ENCODE data around the gene INTS13. TPM values are rescaled to one million over a fixed set of nuclear protein-coding genes. Genes with fewer than 3 reads are reported as not detected.

The INTS13 gene
- total RNA-seq (15.6 and 16.2 TPM in 2 replicates), polyA plus RNA-seq (9.2 and 11.5 TPM in 2 replicates), polyA minus RNA-seq (4.6 and 7.9 TPM in 2 replicates)
- 21.3 TPM for total RNA-seq (2013)

DNA sequence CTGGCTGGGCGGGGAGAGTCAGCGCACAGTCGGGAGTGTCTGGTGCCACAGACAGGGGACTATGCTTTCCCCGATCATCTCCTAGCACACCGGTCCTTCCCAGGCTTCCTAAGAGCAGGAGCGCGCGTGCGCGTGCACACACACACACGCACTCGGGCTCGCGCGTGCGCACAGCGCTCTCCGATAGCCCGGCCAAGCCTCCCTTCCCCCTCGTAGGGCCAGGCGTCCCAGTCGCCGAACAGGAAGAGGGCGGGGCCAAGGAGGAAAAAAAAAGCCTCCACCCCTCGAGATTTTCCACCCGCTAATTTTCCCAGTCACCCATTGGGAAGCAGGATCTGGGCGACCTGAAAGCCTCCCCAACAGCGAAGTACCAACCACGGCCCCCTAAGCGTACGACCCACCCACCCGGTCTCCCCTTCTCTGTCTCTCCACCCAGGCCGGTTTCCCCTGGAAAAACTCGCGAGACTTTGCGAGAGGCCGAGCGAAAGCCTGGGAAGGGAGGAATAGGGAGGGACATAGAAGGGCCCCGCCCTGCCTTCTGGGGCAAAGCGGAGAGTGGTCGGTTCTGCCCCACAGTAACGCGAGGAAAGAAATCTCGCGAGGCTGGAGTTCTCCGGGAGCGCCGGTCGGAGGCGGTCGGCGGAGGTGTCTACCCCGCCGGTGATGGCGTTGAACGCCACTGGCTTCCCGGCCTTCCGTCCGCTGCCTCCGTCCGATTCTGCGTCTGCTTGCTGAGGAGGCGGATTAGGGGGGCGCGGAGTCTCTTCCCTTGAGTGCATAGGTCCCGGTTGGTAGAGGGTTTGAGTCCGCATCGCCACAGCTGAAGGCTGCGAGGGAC, at the start of gene INTS13, which contains the start of gene FGFR1OP2:
Gene INTS13, minus strand, starts transcription at position 119 of the 838 bp plus-strand sequence. CDS start 1,178 bp downstream, outside the sequence.
Gene FGFR1OP2, plus strand, starts transcription at position 608 of the 838 bp plus-strand sequence. CDS start 15,689 bp downstream, outside the sequence.
- no peaks in the 10 kb centered on the region for H3K27me3 ChIP-seq (replicated peaks in 1 of 4; ENCODE audit: control extremely low read depth in 1 of 4, control insufficient read depth in 3 of 4, insufficient read depth in 4 of 4, low read length in 3 of 4)
- 0% methylated on average over 61 of the region's 69 CpGs for WGBS (ENCODE audit: insufficient coverage)
- H3K27ac Mint-ChIP-seq, result peak within 1 kb of the TSS; percentile 99
- peak within 1 kb of the TSS; percentile 88 to 96 for H3K27ac ChIP-seq (ENCODE audit: low read length in 2 of 2)
- H3K9me3 ChIP-seq (ENCODE audit: control extremely low read depth in 1 of 3, control insufficient read depth in 2 of 3, insufficient read depth in 1 of 3, low read length in 2 of 3), result no peaks in the 10 kb centered on the region
- H3K4me3 ChIP-seq (ENCODE audit: control extremely low read depth in 1 of 5, extremely low read depth in 1 of 5, insufficient read depth in 1 of 5, low read depth in 2 of 5, low read length in 4 of 5), result peak within 1 kb of the TSS; percentile 72 to 100 (median 98)
- peak; percentile 91 for ATAC-seq (ENCODE audit: low read depth)
- peak; percentile 97 for DNase-seq
- H3K4me2 ChIP-seq (replicated peaks; ENCODE audit: low read depth, low read length, poor library complexity, severe bottlenecking), result peak within 1 kb of the TSS; percentile 78
- ChIA-PET POLR2A (interaction anchor here (1.2 kb wide), 1 partner anchor 85 kb away, joined by 4 read pairs; the partner anchor contains the start of gene MED21), CTCF (interaction anchor here (1.2 to 2.0 kb wide), 2 partner anchors 53 to 76 kb away, joined by 7 to 10 read pairs; partner anchors contain the start of gene TM7SF3)
- peak within 1 kb of the TSS; percentile 79 for H3K9ac ChIP-seq (ENCODE audit: low read length)
- H4K20me1 ChIP-seq (ENCODE audit: control insufficient read depth, insufficient read depth, low read length, poor library complexity, severe bottlenecking), result no peaks in the 10 kb centered on the region
- no peak for TF ChIP-seq CTCF (IDR thresholded peaks at IDR 0.05)
- no peaks in the 10 kb centered on the region for H3K9me3 Mint-ChIP-seq (ENCODE audit: insufficient read depth)
- H3K79me2 ChIP-seq (ENCODE audit: control insufficient read depth, insufficient read depth, low read length), result peaks cover 82% of the 10 kb centered on the region
- H2AFZ ChIP-seq (ENCODE audit: insufficient read depth, low read depth, low read length, poor library complexity, severe bottlenecking), result peak within 1 kb of the TSS; percentile 97
- H3K4me1 ChIP-seq (ENCODE audit: control insufficient read depth in 2 of 2, insufficient read depth in 2 of 2, low read length in 2 of 2), result peaks cover 18 to 57% of the 10 kb centered on the region in 2 donors
- H3K4me1 Mint-ChIP-seq, result peaks cover 64% of the 10 kb centered on the region
- intact Hi-C loops (cut with micrococcal nuclease), result loop anchor here (1.0 to 10.0 kb wide), 8 partner anchors 76 to 1743 kb away; partner anchors contain the start of genes DNAI7, ETFRF1, ITPR2 and PPFIBP1
- no peaks in the 10 kb centered on the region for H3K27me3 Mint-ChIP-seq
- H3K4me3 Mint-ChIP-seq, result peak within 1 kb of the TSS; percentile 99
- H3K36me3 ChIP-seq (replicated peaks in 1 of 2; ENCODE audit: control extremely low read depth in 1 of 2, control insufficient read depth in 1 of 2, extremely low read depth in 1 of 2, insufficient read depth in 2 of 2, low read length in 1 of 2), result no peaks in the 10 kb centered on the region

DNA sequence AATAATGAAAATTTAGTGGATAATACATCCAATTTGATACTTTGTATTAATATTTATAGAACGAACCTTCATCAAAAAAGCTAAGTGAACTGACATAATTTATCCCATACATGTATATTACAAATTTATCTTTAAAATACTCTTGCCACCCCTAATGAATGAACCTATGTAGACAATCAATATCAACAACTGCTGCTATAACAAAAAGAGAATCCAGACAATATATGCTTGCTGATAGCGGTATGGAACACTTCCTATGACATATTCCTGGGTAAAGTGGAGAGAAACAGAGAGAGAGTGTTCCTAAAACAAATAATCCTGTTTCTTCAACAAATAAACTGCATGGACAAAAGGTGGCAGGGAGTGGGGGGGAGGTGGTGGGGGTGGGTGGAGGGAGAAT, 45.1 kb upstream of the INTS13 start:
- Histone ChIP-seq H3K9ac (ENCODE audit: low read length) (no peak overlapping the region), H3K79me2 (ENCODE audit: control insufficient read depth, insufficient read depth, low read length) (no peaks in the 10 kb centered on the region), H3K4me2 (replicated peaks; ENCODE audit: low read depth, low read length, poor library complexity, severe bottlenecking) (no peak overlapping the region), H4K20me1 (ENCODE audit: control insufficient read depth, insufficient read depth, low read length, poor library complexity, severe bottlenecking) (no peaks in the 10 kb centered on the region), H3K4me3 (ENCODE audit: control extremely low read depth in 1 of 5, extremely low read depth in 1 of 5, insufficient read depth in 1 of 5, low read depth in 2 of 5, low read length in 4 of 5) (no peak overlapping the region), H3K9me3 (ENCODE audit: control extremely low read depth in 1 of 3, control insufficient read depth in 2 of 3, insufficient read depth in 1 of 3, low read length in 2 of 3) (no peaks in the 10 kb centered on the region), H2AFZ (ENCODE audit: insufficient read depth, low read depth, low read length, poor library complexity, severe bottlenecking) (no peak overlapping the region), H3K4me1 (ENCODE audit: control insufficient read depth in 2 of 2, insufficient read depth in 2 of 2, low read length in 2 of 2) (no peaks in the 10 kb centered on the region), H3K27me3 (replicated peaks in 1 of 4; ENCODE audit: control extremely low read depth in 1 of 4, control insufficient read depth in 3 of 4, insufficient read depth in 4 of 4, low read length in 3 of 4) (no peaks in the 10 kb centered on the region), H3K36me3 (replicated peaks in 1 of 2; ENCODE audit: control extremely low read depth in 1 of 2, control insufficient read depth in 1 of 2, extremely low read depth in 1 of 2, insufficient read depth in 2 of 2, low read length in 1 of 2) (peaks cover 21 to 38% of the 10 kb centered on the region in 2 experiments), H3K27ac (ENCODE audit: low read length in 2 of 2) (no peak overlapping the region)
- no peaks in the 10 kb centered on the region for H3K27me3 Mint-ChIP-seq
- ATAC-seq (ENCODE audit: low read depth) (no peak), DNase-seq (no peak)
- no CpG with 5 or more reads among the region's 2 CpGs for WGBS (ENCODE audit: insufficient coverage)
- no peak for TF ChIP-seq EZH2 (IDR thresholded peaks at IDR 0.05; ENCODE audit: borderline replicate concordance, insufficient read depth, low read depth, low read length, poor library complexity, severe bottlenecking)
- no peak for TF ChIP-seq CTCF (IDR thresholded peaks at IDR 0.05)
- H3K4me3 Mint-ChIP-seq, result no peak overlapping the region
- H3K9me3 Mint-ChIP-seq (ENCODE audit: insufficient read depth), result no peaks in the 10 kb centered on the region
- no peak overlapping the region for H3K27ac Mint-ChIP-seq
- CTCF ChIA-PET, result no interaction called here
- POLR2A ChIA-PET, result no interaction called here
- intact Hi-C loops (cut with micrococcal nuclease), result no loop called here
- no peaks in the 10 kb centered on the region for H3K4me1 Mint-ChIP-seq

Data from B cell (primary cell).